Kasumi-1 (cell line): ENCODE results near the gene PIP5K1B.

ENCODE experiments used
- DNase-seq, 2 experiments: peaks; one replicate each; lab custom pipeline; 2025; lab: John Stamatoyannopoulos, UW

Gene PIP5K1B

GRCh38 chr9:68775003-68775730, 70.1 kb downstream of the PIP5K1B start:
- no peak for DNase-seq

DNA sequence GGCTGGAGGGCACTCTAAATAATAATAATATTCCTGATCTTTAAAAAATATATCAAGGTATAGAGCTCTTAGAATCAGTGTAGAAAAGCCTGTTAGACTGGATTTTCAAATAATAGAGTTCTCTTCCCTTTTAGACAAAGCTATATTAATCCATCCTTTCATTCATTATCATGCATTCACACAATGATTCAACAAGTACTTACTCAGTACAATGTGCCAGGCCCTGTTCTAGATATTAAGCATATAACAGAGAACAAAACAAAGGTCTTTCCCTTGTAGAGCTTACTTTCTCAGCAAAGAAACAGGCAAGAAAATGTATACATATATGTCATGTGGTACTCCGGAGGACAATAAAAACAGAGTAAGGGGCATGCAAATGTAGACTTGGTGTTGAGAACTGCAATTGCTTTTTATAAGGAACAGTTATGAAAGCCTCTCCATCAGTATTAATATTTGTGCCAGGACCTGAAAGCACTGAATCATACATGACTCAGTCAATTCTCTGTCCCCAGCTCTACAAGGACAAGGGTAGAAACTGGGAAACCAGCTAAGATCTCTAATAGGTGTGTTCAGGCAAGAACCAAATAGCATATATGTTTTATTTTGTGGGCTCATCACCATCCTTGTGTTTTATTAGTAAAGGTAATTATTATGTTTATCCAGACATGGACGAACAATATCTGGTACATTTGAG, 72.2 kb downstream of the PIP5K1B start:
- no peak for DNase-seq

DNA sequence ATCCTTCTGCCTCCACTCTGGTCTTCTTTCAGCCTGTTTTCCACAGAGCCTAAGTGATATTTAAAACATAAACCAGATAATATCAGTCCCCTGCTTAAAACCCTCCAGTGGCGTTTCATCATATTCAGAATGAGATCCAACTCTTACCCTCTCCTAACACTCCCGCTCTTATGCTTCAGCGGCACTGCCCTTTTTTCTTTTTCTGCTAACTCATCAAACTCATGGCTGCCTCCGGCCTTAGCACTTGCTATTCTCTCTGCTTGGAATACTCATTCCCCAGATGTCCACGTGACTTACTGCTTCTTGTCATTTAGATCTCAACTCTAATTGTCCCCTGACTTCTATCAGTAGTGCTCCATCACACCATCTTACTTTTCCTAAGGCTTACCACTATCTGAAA, 73.6 kb downstream of the PIP5K1B start:
- DNase-seq: no peak

- DNase-seq: peak; percentile 86 to 87
Observed at GRCh38 chr9:68779558-68780379, 74.7 kb downstream of the PIP5K1B start.

- DNase-seq: peak in 1 of 2 experiments; percentile 32
Observed at GRCh38 chr9:68780380-68780712, 75.3 kb downstream of the PIP5K1B start.

- peak; percentile 16 to 32 for DNase-seq
Observed at GRCh38 chr9:68780720-68781119, 75.7 kb downstream of the PIP5K1B start.

- DNase-seq: peak in 1 of 2 experiments; percentile 1
Observed at GRCh38 chr9:68781928-68782327, 76.9 kb downstream of the PIP5K1B start.

DNA sequence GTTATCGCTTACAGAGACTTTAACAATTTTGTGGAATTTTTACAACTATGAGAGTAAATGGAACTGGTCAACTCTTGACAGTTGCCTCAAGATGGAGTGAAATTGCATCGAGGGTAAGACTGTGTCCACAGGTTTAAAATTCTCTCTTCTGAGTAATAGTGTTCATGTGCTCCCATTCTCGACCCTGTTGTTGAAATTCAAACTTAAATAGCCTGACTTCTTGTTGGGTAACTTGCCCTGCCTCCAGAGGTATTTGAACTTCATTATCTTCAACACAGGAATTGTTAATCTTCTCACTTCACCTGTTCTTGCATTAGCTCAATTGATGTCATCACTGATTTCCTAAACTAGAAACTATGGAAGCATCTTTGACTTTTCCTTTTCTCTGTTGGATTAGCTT, 77.5 kb downstream of the PIP5K1B start:
- no peak for DNase-seq

DNA sequence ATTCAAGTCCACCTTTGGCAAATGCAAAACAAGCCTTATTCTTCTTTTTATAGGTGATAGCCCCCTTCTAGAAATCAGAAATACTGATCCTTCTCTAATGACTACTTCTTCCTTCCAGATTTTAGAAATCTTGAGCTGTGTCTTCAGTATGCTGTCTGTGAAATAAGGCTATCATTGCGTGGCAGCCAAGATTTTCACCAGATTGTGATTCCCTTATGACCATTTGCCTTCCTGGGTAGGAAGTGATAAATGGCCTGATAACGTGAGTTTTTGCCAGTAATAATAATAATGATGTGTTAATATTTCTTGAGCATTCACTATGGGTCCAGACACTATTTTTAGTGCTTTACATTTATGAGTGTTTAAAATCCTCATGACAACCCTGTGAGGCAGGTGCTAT, 80.9 kb downstream of the PIP5K1B start:
- DNase-seq: no peak

DNA sequence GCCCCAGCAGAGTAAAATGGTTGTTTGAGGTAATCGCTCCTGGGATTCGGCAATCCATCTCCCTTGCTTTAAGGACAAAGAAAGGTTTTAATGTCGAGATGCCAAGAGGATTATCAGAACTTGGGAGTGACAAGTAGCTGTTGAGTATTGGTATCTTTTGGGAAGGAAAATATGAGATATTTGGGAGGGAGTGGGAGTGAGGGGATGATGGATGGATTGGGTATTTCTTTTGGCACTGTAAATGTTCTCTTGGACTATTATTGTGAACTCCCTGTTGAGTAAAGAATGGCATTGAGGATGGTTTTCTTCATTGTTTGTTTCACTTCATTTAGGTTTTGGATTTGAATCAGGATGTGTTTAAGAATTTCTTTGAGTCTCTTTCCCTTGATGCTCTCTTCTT, 86.1 kb downstream of the PIP5K1B start:
- DNase-seq: no peak

DNA sequence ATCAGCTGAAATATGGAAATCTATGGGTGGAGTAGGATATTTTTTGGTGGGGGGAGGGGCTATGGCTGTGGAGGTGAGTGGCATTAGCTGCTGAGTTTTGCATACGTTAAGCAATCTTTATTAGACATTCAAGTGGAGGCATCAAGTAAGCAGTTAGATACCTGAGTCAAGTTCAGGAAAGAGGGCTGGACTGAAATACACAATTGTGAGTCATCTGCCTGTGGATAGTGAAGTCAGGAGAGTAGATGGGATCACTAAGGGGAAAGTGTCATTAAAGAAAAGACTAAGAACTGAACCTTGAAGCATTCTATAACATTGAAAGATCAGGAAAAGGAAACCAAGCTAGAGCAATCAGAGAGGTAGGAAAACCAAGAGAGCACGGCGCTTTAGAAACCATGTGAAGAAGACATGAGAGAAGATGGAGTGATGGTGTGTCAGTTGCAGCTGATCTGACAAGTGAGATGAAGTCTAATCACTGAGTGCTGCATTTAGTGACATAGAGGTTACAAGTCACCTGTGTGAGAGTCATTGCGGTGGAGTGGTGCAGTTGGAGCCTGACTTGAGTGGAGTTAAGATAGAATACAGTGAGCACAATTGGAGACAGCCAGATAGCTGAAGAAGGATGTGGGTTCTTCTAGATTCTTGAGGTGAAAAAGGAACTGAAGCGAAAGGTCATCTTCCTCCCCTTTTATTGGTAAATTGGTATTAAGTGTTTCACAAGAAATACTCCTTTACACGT, 88.7 kb downstream of the PIP5K1B start:
- DNase-seq: no peak

DNA sequence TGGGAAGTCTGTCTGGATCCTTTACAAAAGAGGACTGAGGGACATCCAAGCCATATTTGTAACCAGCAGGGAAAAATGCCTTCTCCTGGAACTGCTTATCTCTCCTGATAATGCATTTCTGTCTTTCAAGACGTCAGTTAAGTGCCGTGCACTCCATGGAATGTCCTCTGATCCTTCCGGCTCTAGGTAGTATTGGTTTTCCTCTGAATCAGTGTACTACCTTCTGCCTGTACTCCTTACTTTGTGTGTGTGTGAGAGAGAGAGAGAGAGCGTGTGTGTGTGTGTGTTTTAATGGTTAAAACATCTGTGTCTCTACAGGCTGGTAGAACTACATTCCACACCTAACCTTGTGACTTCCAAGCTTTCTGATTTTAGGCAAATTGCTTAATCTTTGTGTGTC, 89.9 kb downstream of the PIP5K1B start:
- DNase-seq: no peak

DNA sequence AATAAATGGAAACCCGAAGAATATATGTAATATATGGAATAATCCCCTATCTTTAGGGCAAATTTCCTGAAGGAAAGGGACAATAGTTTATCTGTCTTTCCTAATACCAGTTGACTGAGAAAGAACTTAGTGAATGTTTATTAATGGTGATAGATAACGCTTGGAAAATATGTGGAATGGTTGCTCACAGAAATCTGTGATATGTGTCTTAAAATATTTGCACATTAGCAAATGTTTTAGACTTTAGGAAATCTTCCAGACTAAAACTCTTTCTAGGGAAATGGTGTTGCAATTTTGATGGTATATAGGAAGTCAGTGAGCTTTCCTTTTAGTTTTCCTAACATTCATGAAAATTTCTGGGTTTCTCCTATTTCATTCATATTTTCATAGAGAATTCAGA, 90.4 kb downstream of the PIP5K1B start:
- no peak for DNase-seq

- no peak for DNase-seq
Observed at GRCh38 chr9:68797116-68797515, 92.1 kb downstream of the PIP5K1B start.

- no peak for DNase-seq
Observed at GRCh38 chr9:68798423-68798822, 93.4 kb downstream of the PIP5K1B start.

GRCh38 chr9:68800836-68801235, 95.8 kb downstream of the PIP5K1B start:
- DNase-seq: no peak

GRCh38 chr9:68802525-68803015, 97.5 kb downstream of the PIP5K1B start:
- DNase-seq: no peak

- DNase-seq: no peak
Observed at GRCh38 chr9:68804911-68805889, 100.2 kb downstream of the PIP5K1B start.

DNA sequence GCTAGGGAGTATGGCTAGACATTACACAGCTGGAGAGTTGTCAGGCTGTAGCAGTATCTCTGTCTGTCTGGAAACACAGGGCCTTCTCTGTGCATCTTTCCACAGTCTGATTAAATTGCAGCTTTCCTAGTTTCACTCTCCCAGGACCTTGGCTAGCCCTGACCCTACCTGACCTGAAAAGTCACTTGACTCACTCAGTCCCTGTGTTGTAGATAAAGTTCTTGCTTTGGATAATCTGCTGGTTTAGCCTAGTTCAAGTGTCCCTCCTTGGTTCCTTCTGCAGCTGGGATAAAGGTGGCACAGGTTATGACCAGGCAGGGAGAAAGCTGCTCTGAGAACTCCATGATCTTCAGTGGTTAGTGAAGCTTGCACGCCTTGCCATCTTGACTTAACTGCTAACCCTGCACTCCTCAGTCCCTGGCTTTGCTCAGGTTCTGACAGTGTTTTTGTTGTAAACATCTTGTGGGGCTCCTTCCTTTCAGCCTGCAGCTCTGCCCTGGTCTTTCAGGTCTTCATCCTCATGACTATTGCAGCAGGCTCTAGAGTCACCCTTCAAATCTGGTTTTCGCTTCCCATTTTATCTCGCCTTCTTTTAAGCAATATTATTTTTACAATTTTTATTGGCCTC, 101.0 kb downstream of the PIP5K1B start:
- no peak for DNase-seq

GRCh38 chr9:68808338-68808890, 103.4 kb downstream of the PIP5K1B start:
- no peak for DNase-seq
